ENCODE data around the gene AIFM2.
A peak's percentile ranks its signal among the peaks of the same experiment; 100 is the strongest.
"Not testable (repeated sequence)": the region's sequence is repeated elsewhere in the genome, so short reads cannot be mapped to it uniquely, and the experiment has no call there.

Gene AIFM2

GRCh38 chr10:70159366-70159765 lies 26.7 kb upstream of the AIFM2 start:
- not testable (repeated sequence) for H3K27me3 Mint-ChIP-seq, H3K27ac Mint-ChIP-seq, H3K4me3 Mint-ChIP-seq, H3K9me3 Mint-ChIP-seq
- peaks cover 67% of the 10 kb centered on the region for H3K4me1 Mint-ChIP-seq
- peaks cover 50% of the 10 kb centered on the region for H3K36me3 Mint-ChIP-seq

- H3K27me3 Mint-ChIP-seq = no peaks in the 10 kb centered on the region
- H3K4me3 Mint-ChIP-seq = no peak overlapping the region
- H3K36me3 Mint-ChIP-seq = peaks cover 44% of the 10 kb centered on the region
- no peaks in the 10 kb centered on the region for H3K9me3 Mint-ChIP-seq
- H3K4me1 Mint-ChIP-seq = peaks cover 58% of the 10 kb centered on the region
- no peak overlapping the region for H3K27ac Mint-ChIP-seq
Measured at GRCh38 chr10:70158113-70158512, 25.5 kb upstream of the AIFM2 start.

GRCh38 chr10:70155255-70155838 lies 22.7 kb upstream of the AIFM2 start:
- Mint-ChIP-seq H3K4me3 (no peak overlapping the region), H3K4me1 (peaks cover 34% of the 10 kb centered on the region), H3K27me3 (no peaks in the 10 kb centered on the region), H3K27ac (peak overlapping the region; percentile 62), H3K9me3 (no peaks in the 10 kb centered on the region), H3K36me3 (peaks cover 36% of the 10 kb centered on the region)

DNA sequence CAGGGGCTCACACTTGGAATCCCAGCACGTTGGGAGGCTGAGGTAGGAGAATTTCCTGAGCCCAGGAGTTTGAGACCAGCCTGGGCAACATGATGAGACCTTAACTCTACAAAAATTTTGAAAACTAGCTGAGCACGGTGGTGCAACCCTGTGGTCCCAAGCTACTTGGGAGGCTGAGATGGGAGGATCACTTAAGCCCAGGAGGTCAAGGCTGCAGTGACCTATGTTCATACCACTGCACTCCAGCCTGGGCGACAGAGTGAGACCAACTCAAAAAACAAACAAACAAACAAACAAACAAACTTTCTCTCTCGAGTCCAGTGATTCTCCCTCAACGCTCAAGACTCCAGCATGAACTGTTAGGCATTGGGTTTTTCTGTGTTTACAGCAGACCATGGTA lies 15.9 kb upstream of the AIFM2 start:
- peaks cover 28% of the 10 kb centered on the region for H3K4me1 Mint-ChIP-seq
- peaks cover 10% of the 10 kb centered on the region for H3K36me3 Mint-ChIP-seq
- no peaks in the 10 kb centered on the region for H3K9me3 Mint-ChIP-seq
- no peaks in the 10 kb centered on the region for H3K27me3 Mint-ChIP-seq
- no peak overlapping the region for H3K27ac Mint-ChIP-seq
- no peak overlapping the region for H3K4me3 Mint-ChIP-seq

GRCh38 chr10:70147259-70147625 lies 14.6 kb upstream of the AIFM2 start:
- peak overlapping the region; percentile 89 for H3K4me3 Mint-ChIP-seq
- H3K27me3 Mint-ChIP-seq = no peaks in the 10 kb centered on the region

DNA sequence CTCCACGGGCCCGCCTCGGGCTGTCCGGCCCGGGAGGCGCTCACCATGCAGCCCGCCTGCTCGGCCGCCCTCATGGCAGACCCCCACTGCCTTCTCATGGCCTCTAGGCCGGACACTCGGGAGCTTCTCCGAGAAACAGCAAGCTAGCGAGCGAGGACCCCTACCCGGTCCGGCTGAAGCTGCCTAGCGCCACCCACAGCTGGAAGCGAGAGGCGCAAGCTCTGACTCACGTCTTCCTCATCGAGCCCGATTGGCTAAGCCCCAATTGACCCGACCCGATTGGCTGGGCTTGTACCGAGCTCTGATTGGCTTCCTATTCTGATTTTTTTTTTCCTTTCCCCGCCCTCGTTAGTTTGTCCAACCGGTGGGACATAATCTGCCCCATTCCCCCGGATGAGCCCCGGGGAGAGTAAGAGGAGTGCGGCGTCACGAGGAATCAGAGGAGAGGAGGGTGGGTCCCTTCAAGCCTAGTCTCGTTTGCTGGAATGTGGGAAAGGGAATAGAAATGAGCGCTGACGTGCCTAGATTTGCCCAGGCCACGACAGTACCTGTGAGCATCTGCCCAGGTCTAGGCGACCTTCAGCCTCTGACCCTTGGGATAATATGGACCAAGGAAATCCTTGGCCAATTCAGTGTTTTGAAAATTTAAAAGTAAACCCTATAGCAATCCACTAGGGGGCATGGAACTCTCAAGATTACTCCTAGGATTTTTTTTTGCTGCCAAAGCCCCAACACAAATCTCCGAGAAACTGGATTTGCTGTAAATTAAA lies 14.0 kb upstream of the AIFM2 start, which contains the start of gene TYSND1:
Gene TYSND1 (minus strand): TSS at position 212 of the 770 bp plus-strand sequence. CDS start 114 bp downstream, at position 98.
- no peaks in the 10 kb centered on the region for H3K9me3 Mint-ChIP-seq
- H3K4me1 Mint-ChIP-seq = peaks cover 40% of the 10 kb centered on the region
- no peaks in the 10 kb centered on the region for H3K27me3 Mint-ChIP-seq
- peak within 1 kb of the TSS; percentile 89 for H3K4me3 Mint-ChIP-seq
- peak within 1 kb of the TSS; percentile 95 for H3K27ac Mint-ChIP-seq
- H3K36me3 Mint-ChIP-seq = peaks cover 5% of the 10 kb centered on the region

More at GRCh38 chr10:70147259-70147625, 14.6 kb upstream of the AIFM2 start:
- Mint-ChIP-seq H3K36me3 (peaks cover 8% of the 10 kb centered on the region), H3K27ac (peak overlapping the region; percentile 95), H3K9me3 (no peaks in the 10 kb centered on the region), H3K4me1 (peaks cover 39% of the 10 kb centered on the region)

DNA sequence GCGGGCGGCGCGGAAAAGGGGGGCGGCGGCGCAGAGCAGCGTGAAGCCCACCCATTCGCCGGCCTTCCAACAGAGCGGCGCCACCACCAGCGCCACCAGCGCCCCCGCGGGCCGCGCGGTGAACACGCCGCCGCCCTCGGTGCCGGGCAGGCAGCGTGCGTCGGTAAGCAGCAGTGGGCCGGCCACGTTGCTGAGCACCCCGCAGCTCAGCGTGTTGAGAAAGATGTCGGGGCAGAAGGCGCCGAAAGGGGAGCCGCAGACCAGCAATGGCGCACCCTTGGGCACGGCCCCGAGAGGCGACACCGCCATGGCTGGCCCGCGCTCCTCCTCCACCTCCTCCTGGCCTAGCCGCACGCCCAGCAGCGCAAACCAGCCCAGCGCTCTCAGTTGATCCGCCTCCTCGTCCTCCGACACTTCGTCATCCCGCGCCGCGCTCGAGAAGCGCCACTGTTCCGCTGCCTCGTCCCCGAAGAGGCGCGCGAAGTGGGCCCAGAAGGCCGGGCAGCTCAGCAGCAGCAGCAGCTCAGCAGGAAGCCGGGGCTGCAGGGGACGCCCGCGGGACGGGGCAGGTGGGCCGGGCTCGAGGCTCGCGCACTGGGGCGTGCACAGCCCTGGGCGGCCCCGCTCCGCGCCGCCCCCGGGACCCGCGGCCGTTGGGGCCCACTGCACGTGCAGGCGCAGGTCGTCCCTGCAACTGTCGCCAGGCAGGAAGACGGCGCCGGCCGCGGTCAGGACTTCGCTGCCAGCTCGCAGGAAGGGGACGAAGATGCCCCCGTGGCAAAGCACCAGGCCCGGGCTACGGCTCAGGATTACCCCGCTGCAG lies 13.3 kb upstream of the AIFM2 start:
- Mint-ChIP-seq H3K27me3 (no peaks in the 10 kb centered on the region), H3K4me1 (peaks cover 38% of the 10 kb centered on the region), H3K27ac (peak overlapping the region; percentile 93), H3K4me3 (peak overlapping the region; percentile 89), H3K9me3 (no peaks in the 10 kb centered on the region), H3K36me3 (peaks cover 2% of the 10 kb centered on the region)

DNA sequence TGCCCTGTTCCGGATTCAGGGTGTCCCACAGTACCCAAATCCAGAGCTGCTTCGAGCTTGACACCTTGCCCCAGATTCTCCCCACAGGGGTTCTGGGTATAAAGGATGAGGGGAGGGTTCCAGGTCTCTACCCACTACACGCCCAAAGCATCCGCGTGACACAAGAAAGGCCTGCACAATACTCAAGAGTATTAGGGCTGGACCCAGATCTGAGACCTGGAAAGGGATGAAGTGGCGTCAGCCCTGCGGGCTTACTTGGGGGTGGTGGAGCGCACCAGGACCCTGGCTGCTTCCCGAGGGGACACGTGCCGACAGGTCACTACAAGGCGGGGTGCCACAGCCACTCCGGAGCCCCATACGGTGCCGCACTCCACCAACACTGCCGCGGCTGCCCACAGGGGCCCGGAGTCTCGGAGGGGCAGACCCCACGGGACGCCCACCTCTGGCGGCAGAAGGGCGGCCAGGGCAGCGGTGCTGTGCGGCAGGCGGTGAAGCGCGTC lies 12.6 kb upstream of the AIFM2 start:
- peak overlapping the region; percentile 87 for H3K4me3 Mint-ChIP-seq
- H3K27me3 Mint-ChIP-seq = no peaks in the 10 kb centered on the region
- peaks cover 41% of the 10 kb centered on the region for H3K4me1 Mint-ChIP-seq
- H3K9me3 Mint-ChIP-seq = no peaks in the 10 kb centered on the region
- peak overlapping the region; percentile 68 for H3K27ac Mint-ChIP-seq
- H3K36me3 Mint-ChIP-seq = peaks cover 2% of the 10 kb centered on the region

GRCh38 chr10:70144372-70145110 lies 11.9 kb upstream of the AIFM2 start:
- no peaks in the 10 kb centered on the region for H3K27me3 Mint-ChIP-seq
- H3K36me3 Mint-ChIP-seq = no peaks in the 10 kb centered on the region
- H3K4me3 Mint-ChIP-seq = peak overlapping the region; percentile 87
- peak overlapping the region; percentile 73 for H3K27ac Mint-ChIP-seq
- peaks cover 35% of the 10 kb centered on the region for H3K4me1 Mint-ChIP-seq
- H3K9me3 Mint-ChIP-seq = no peaks in the 10 kb centered on the region

GRCh38 chr10:70142555-70142954 lies 9.9 kb upstream of the AIFM2 start:
- H3K9me3 Mint-ChIP-seq = no peaks in the 10 kb centered on the region
- H3K27me3 Mint-ChIP-seq = no peaks in the 10 kb centered on the region
- H3K4me3 Mint-ChIP-seq = no peak overlapping the region
- no peak overlapping the region for H3K27ac Mint-ChIP-seq
- no peaks in the 10 kb centered on the region for H3K36me3 Mint-ChIP-seq
- H3K4me1 Mint-ChIP-seq = peaks cover 39% of the 10 kb centered on the region

DNA sequence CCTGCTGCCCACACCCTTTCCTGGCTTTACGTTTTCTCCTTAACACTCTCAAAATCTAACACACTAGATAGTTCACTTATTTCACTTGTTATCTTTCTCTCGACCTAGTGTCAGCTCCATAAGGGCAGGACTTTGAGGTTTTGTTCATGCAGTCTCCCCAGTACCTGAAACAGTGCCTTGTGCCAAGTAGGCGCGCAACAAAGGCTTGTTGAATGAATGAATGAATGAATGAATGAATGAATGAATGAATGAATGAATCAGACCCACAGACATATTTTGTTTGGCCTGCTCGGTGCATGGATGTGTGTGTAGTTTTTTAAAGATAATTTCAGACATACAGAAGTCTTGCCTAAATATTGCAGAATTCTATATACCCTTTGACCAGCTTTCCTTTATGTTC lies 7.7 kb upstream of the AIFM2 start:
- Mint-ChIP-seq H3K36me3 (no peaks in the 10 kb centered on the region), H3K4me1 (peaks cover 41% of the 10 kb centered on the region), H3K9me3 (no peaks in the 10 kb centered on the region), H3K27me3 (no peaks in the 10 kb centered on the region), H3K4me3 (no peak overlapping the region), H3K27ac (no peak overlapping the region)

GRCh38 chr10:70139997-70140250 lies 7.3 kb upstream of the AIFM2 start:
- Mint-ChIP-seq H3K27me3 (no peaks in the 10 kb centered on the region), H3K9me3 (no peaks in the 10 kb centered on the region), H3K27ac (no peak overlapping the region), H3K4me1 (peaks cover 44% of the 10 kb centered on the region), H3K36me3 (peaks cover 2% of the 10 kb centered on the region), H3K4me3 (no peak overlapping the region)

- Mint-ChIP-seq H3K36me3 (peaks cover 2% of the 10 kb centered on the region), H3K4me3 (no peak overlapping the region), H3K27ac (peak overlapping the region; percentile 30)
Measured at GRCh38 chr10:70139151-70139996, 6.7 kb upstream of the AIFM2 start.

GRCh38 chr10:70137927-70138883 lies 5.6 kb upstream of the AIFM2 start:
- Mint-ChIP-seq H3K27ac (no peak overlapping the region), H3K9me3 (no peaks in the 10 kb centered on the region), H3K4me1 (peaks cover 28% of the 10 kb centered on the region), H3K4me3 (no peak overlapping the region), H3K27me3 (no peaks in the 10 kb centered on the region), H3K36me3 (peaks cover 2% of the 10 kb centered on the region)

More at GRCh38 chr10:70139151-70139996, 6.7 kb upstream of the AIFM2 start:
- H3K27me3 Mint-ChIP-seq = no peaks in the 10 kb centered on the region
- H3K9me3 Mint-ChIP-seq = no peaks in the 10 kb centered on the region
- H3K4me1 Mint-ChIP-seq = peaks cover 40% of the 10 kb centered on the region

Measured in activated naive CD4-positive, alpha-beta T cell treated with anti-CD3 and anti-CD28 coated beads, Interleukin-2, amount 50 U/mL, for 24 hours (primary cell).